ENCODE data around the gene LTBP4.

The LTBP4 gene

GRCh38 chr19:40596608-40597328 lies 4.4 kb upstream of the LTBP4 start (continued):
- TF ChIP-seq ZFP3 (tag by site-specific recombination; IDR thresholded peaks at IDR 0.05; ENCODE audit: low read depth), result no peak
- no peak for TF ChIP-seq ZNF155 (tag by site-specific recombination; IDR thresholded peaks at IDR 0.05)
- no peak for TF ChIP-seq ZNF704 (tag by site-specific recombination; IDR thresholded peaks at IDR 0.05)
- TF ChIP-seq BCL11A (tag by site-specific recombination; IDR thresholded peaks at IDR 0.05; ENCODE audit: low read depth), result no peak
- no peak for TF ChIP-seq ZBTB20 (tag by site-specific recombination; IDR thresholded peaks at IDR 0.05)
- no peak for TF ChIP-seq ZNF202 (tag by site-specific recombination; IDR thresholded peaks at IDR 0.05; ENCODE audit: borderline replicate concordance)
- no peak; the same call in 1 of the 2 replicates for TF ChIP-seq ZIC2 (tag by site-specific recombination; IDR thresholded peaks at IDR 0.05)
- 0 out of 2 replicates have a peak, but pooled peaks have one; percentile 16 for TF ChIP-seq ZNF692 (tag by site-specific recombination; IDR thresholded peaks at IDR 0.05)
- TF ChIP-seq ZBTB48 (tag by site-specific recombination; IDR thresholded peaks at IDR 0.05), result peak; percentile 35; the same call in 1 of the 2 replicates
- peak; percentile 50 for TF ChIP-seq ZNF335 (tag by site-specific recombination; conservative IDR thresholded peaks at IDR 0.05)
- TF ChIP-seq ZBTB21 (tag by site-specific recombination; IDR thresholded peaks at IDR 0.05), result 0 out of 2 replicates have a peak, but pooled peaks have one; percentile 9
- TF ChIP-seq, protein P1, sequence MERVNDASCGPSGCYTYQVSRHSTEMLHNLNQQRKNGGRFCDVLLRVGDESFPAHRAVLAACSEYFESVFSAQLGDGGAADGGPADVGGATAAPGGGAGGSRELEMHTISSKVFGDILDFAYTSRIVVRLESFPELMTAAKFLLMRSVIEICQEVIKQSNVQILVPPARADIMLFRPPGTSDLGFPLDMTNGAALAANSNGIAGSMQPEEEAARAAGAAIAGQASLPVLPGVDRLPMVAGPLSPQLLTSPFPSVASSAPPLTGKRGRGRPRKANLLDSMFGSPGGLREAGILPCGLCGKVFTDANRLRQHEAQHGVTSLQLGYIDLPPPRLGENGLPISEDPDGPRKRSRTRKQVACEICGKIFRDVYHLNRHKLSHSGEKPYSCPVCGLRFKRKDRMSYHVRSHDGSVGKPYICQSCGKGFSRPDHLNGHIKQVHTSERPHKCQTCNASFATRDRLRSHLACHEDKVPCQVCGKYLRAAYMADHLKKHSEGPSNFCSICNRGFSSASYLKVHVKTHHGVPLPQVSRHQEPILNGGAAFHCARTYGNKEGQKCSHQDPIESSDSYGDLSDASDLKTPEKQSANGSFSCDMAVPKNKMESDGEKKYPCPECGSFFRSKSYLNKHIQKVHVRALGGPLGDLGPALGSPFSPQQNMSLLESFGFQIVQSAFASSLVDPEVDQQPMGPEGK (tag by site-specific recombination; IDR thresholded peaks at IDR 0.05), result peak; percentile 78
- no peak for TF ChIP-seq ZNF654 (tag by site-specific recombination; IDR thresholded peaks at IDR 0.05; ENCODE audit: low read depth)
- no peak for TF ChIP-seq ZNF16 (tag by site-specific recombination; IDR thresholded peaks at IDR 0.05; ENCODE audit: low read depth)
- TF ChIP-seq SP3 (tag by site-specific recombination; IDR thresholded peaks at IDR 0.05), result peak; percentile 64

DNA sequence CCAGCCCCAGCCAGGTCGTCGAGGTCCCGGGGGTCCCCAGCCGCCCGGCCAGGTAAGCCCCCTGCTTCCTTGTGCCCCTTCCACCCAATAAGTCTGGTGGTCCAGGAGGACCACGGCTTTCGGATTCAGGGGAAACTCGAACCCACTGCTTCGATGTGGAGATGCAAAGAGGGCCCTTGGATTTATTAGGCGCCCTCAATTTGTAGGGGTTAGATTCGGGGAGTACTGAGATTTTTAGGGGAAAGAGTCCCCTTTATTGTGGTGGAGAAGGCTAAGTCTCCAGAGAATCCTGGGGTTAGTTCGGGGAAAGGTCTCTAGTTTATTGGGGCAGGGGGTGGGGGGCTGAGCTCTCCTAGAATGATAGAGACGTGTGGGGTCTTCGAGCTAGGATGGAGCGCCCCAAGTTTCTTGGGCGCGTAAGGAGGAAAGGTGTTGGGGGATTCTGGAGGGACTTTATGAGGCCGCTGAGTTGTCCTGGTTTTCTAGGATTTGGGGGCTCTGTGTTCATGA lies 3.8 kb upstream of the LTBP4 start:
- Histone ChIP-seq H3K27ac (ENCODE audit: extremely low read depth, low read depth, low read length) (no peak overlapping the region), H3K9me3 (ENCODE audit: control insufficient read depth, insufficient read depth, low read depth, low read length) (no peaks in the 10 kb centered on the region), H3K4me1 (ENCODE audit: control insufficient read depth, insufficient read depth, low read length) (peaks cover 48% of the 10 kb centered on the region), H3K4me3 (ENCODE audit: low read depth, low read length) (no peak overlapping the region), H3K36me3 (ENCODE audit: control insufficient read depth in 2 of 2, insufficient read depth in 1 of 2, low read length in 2 of 2) (no peaks in the 10 kb centered on the region)
- ChIA-PET CTCF (interaction anchor here (0.7 to 20.7 kb wide), 12 partner anchors 10 to 180 kb away, joined by 3 to 470 read pairs (median 39); partner anchors contain the start of gene BLVRB), POLR2A (interaction anchor here (1.9 to 2.3 kb wide), 2 partner anchors 26 to 27 kb away, joined by 10 to 15 read pairs; no protein-coding TSS in a partner anchor)
- TF ChIP-seq ZNF548 (tag by site-specific recombination; IDR thresholded peaks at IDR 0.05), result no peak
- TF ChIP-seq ZNF501 (tag by site-specific recombination; IDR thresholded peaks at IDR 0.05), result peak; percentile 43; the same call in 1 of the 2 replicates
- no peak for TF ChIP-seq ZNF530 (tag by site-specific recombination; IDR thresholded peaks at IDR 0.05; ENCODE audit: low read depth)
- peak; percentile 16; the same call in 1 of the 2 replicates for TF ChIP-seq ZNF449 (tag by site-specific recombination; IDR thresholded peaks at IDR 0.05)
- TF ChIP-seq ZNF211 (tag by site-specific recombination; IDR thresholded peaks at IDR 0.05; ENCODE audit: low read depth), result no peak
- TF ChIP-seq ZNF341 (tag by site-specific recombination; IDR thresholded peaks at IDR 0.05; ENCODE audit: low read depth), result 0 out of 2 replicates have a peak, but pooled peaks have one; percentile 19
- TF ChIP-seq ZBTB7A (tag by site-specific recombination; IDR thresholded peaks at IDR 0.05; ENCODE audit: low read depth), result peak; percentile 22; the same call in 1 of the 2 replicates
- TF ChIP-seq IKZF3 (tag by site-specific recombination; IDR thresholded peaks at IDR 0.05), result no peak
- 0 out of 2 replicates have a peak, but pooled peaks have one; percentile 10 for TF ChIP-seq KLF10 (tag by site-specific recombination; IDR thresholded peaks at IDR 0.05)
- TF ChIP-seq, protein P2, sequence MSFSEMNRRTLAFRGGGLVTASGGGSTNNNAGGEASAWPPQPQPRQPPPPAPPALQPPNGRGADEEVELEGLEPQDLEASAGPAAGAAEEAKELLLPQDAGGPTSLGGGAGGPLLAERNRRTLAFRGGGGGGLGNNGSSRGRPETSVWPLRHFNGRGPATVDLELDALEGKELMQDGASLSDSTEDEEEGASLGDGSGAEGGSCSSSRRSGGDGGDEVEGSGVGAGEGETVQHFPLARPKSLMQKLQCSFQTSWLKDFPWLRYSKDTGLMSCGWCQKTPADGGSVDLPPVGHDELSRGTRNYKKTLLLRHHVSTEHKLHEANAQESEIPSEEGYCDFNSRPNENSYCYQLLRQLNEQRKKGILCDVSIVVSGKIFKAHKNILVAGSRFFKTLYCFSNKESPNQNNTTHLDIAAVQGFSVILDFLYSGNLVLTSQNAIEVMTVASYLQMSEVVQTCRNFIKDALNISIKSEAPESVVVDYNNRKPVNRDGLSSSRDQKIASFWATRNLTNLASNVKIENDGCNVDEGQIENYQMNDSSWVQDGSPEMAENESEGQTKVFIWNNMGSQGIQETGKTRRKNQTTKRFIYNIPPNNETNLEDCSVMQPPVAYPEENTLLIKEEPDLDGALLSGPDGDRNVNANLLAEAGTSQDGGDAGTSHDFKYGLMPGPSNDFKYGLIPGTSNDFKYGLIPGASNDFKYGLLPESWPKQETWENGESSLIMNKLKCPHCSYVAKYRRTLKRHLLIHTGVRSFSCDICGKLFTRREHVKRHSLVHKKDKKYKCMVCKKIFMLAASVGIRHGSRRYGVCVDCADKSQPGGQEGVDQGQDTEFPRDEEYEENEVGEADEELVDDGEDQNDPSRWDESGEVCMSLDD (tag by site-specific recombination; IDR thresholded peaks at IDR 0.05), result peak; percentile 80
- TF ChIP-seq ZNF610 (tag by site-specific recombination; IDR thresholded peaks at IDR 0.05; ENCODE audit: borderline replicate concordance), result no peak
- TF ChIP-seq ZNF624 (tag by site-specific recombination; IDR thresholded peaks at IDR 0.05), result no peak
